Osteoblast (primary cell): ENCODE results near the gene TRAP1. TPM values are rescaled to one million over a fixed set of nuclear protein-coding genes. Genes with fewer than 3 reads are reported as not detected.
A peak's percentile ranks its signal among the peaks of the same experiment; 100 is the strongest.

Experiments
- DNase-seq: peaks from one replicate; pipeline ENCODE4 v3.0.0; 2011; ENCODE audit warnings: low spot score, mixed read lengths; ENCODE audit not compliant: insufficient read length; ENCODE audit errors: missing footprints
- H2AFZ ChIP-seq: 2 replicates; pipeline ENCODE4 v1.6.0; 2011; ENCODE audit warnings: mild to moderate bottlenecking, low read length
- H3K27ac ChIP-seq: 2 replicates; pipeline ENCODE4 v1.5.1; 2011; ENCODE audit warnings: mild to moderate bottlenecking, low read depth, low read length, moderate library complexity
- H3K27me3 ChIP-seq: 2 replicates; pipeline ENCODE4 v1.6.0; 2012; ENCODE audit warnings: mild to moderate bottlenecking, control low read depth, inconsistent platforms, low read length, moderate library complexity; ENCODE audit not compliant: insufficient read depth
- H3K36me3 ChIP-seq: 2 replicates; pipeline ENCODE4 v1.5.1; 2011; ENCODE audit warnings: mild to moderate bottlenecking, low read length, control low read depth, moderate library complexity; ENCODE audit not compliant: insufficient read depth
- H3K4me1 ChIP-seq: 2 replicates; pipeline ENCODE4 v1.5.1; 2011; ENCODE audit warnings: mild to moderate bottlenecking, low read length, control low read depth, moderate library complexity; ENCODE audit not compliant: insufficient read depth
- H3K4me2 ChIP-seq: 2 replicates; pipeline ENCODE4 v1.6.0; 2011; ENCODE audit warnings: mild to moderate bottlenecking, low read length; ENCODE audit not compliant: insufficient read depth
- H3K4me3 ChIP-seq: fragments of 200-600 bp; sonication (generic); 3 replicates; pipeline ENCODE4 v1.5.1; 2012; ENCODE audit warnings: mild to moderate bottlenecking, low read length, inconsistent platforms; ENCODE audit not compliant: insufficient read depth
- H3K79me2 ChIP-seq: 2 replicates; pipeline ENCODE4 v1.6.0; 2012; ENCODE audit warnings: mild to moderate bottlenecking, low read length, control low read depth, inconsistent platforms; ENCODE audit not compliant: insufficient read depth
- H3K9me3 ChIP-seq: 2 replicates; pipeline ENCODE4 v1.5.1; 2011; ENCODE audit warnings: low read depth, low read length, control low read depth
- H4K20me1 ChIP-seq: 2 replicates; pipeline ENCODE4 v1.6.0; 2012; ENCODE audit warnings: mild to moderate bottlenecking, low read length, control low read depth; ENCODE audit not compliant: insufficient read depth
- CTCF ChIP-seq: IDR thresholded peaks from 2 replicates; pipeline ENCODE4 v1.5.1; 2011; ENCODE audit warnings: mild to moderate bottlenecking, low read depth, low read length, moderate library complexity; ENCODE audit errors: extremely low read depth
- total RNA-seq: library from RNA; depleted of rRNA; stranded (reverse); fragments of >200 nt; gene quantifications from 2 replicates; pipeline ENCODE4 v1.2.3, GENCODE V29; 2012

The TRAP1 gene
- total RNA-seq, 1 donor, result 56.5 TPM

GRCh38 chr16:3696425-3697218 lies 20.7 kb downstream of the TRAP1 start:
- Histone ChIP-seq H3K36me3 (no peaks in the 10 kb centered on the region), H4K20me1 (no peaks in the 10 kb centered on the region), H3K4me1 (no peaks in the 10 kb centered on the region), H3K4me3 (no peak overlapping the region), H3K4me2 (peak overlapping the region; percentile 34), H3K79me2 (peaks cover 27% of the 10 kb centered on the region), H3K27ac (peak overlapping the region; percentile 58), H3K9me3 (no peaks in the 10 kb centered on the region), H3K27me3 (no peaks in the 10 kb centered on the region), H2AFZ (no peak overlapping the region)
- DNase-seq, result peak; percentile 66
- no peak for TF ChIP-seq CTCF

GRCh38 chr16:3695610-3696369 lies 21.5 kb downstream of the TRAP1 start:
- Histone ChIP-seq H2AFZ (no peak overlapping the region), H3K36me3 (no peaks in the 10 kb centered on the region)
- no peak for TF ChIP-seq CTCF

GRCh38 chr16:3694051-3694450 lies 23.3 kb downstream of the TRAP1 start:
- Histone ChIP-seq H3K4me3 (no peak overlapping the region), H3K27me3 (no peaks in the 10 kb centered on the region), H4K20me1 (no peaks in the 10 kb centered on the region), H3K79me2 (peaks cover 23% of the 10 kb centered on the region), H3K9me3 (no peaks in the 10 kb centered on the region), H3K36me3 (no peaks in the 10 kb centered on the region), H3K4me1 (peaks cover 11% of the 10 kb centered on the region), H3K27ac (no peak overlapping the region), H2AFZ (no peak overlapping the region), H3K4me2 (no peak overlapping the region)
- DNase-seq, result no peak
- TF ChIP-seq CTCF, result no peak

More at GRCh38 chr16:3695610-3696369, 21.5 kb downstream of the TRAP1 start:
- Histone ChIP-seq H4K20me1 (no peaks in the 10 kb centered on the region), H3K79me2 (peaks cover 26% of the 10 kb centered on the region), H3K4me1 (peaks cover 4% of the 10 kb centered on the region), H3K27ac (no peak overlapping the region), H3K27me3 (no peaks in the 10 kb centered on the region), H3K4me2 (no peak overlapping the region), H3K9me3 (no peaks in the 10 kb centered on the region), H3K4me3 (no peak overlapping the region)
- DNase-seq, result no peak

GRCh38 chr16:3691761-3692160 lies 25.6 kb downstream of the TRAP1 start:
- Histone ChIP-seq H3K4me2 (no peak overlapping the region), H3K27me3 (no peaks in the 10 kb centered on the region), H2AFZ (no peak overlapping the region), H3K36me3 (peaks cover 21% of the 10 kb centered on the region), H3K27ac (no peak overlapping the region), H3K4me3 (no peak overlapping the region), H3K4me1 (peaks cover 11% of the 10 kb centered on the region), H3K79me2 (peaks cover 23% of the 10 kb centered on the region), H3K9me3 (no peaks in the 10 kb centered on the region), H4K20me1 (no peaks in the 10 kb centered on the region)
- no peak for TF ChIP-seq CTCF
- no peak for DNase-seq
